Keratinocyte (primary cell): ENCODE results near the gene FAF1.

Experiments
- CTCF ChIP-seq, 3 experiments: IDR thresholded peaks in 1 of 3; conservative IDR thresholded peaks in 1 of 3; optimal IDR thresholded peaks in 1 of 3; 2 replicates in 2 of 3; 3 replicates in 1 of 3; pipeline versions ENCODE3 to v1.5.1; 2011; ENCODE audit warnings: low read length in 3 of 3, mild to moderate bottlenecking in 3 of 3, moderate library complexity in 2 of 3, control low read depth in 1 of 3, inconsistent platforms in 1 of 3; ENCODE audit not compliant: insufficient read depth in 2 of 3; ENCODE audit errors: extremely low read depth in 1 of 3
- EZH2 ChIP-seq: IDR thresholded peaks from one replicate; pipeline ENCODE4 v1.6.1; 2012; ENCODE audit warnings: inconsistent platforms, mild to moderate bottlenecking, low read length, moderate library complexity

GRCh38 chr1:50615036-50615750 lies 344.9 kb downstream of the FAF1 start:
- TF ChIP-seq CTCF (optimal IDR thresholded peaks at IDR 0.05 in 1 of 3, IDR thresholded peaks at IDR 0.05 in 1 of 3, conservative IDR thresholded peaks at IDR 0.05 in 1 of 3; ENCODE audit: extremely low read depth in 1 of 3, insufficient read depth in 2 of 3, low read length in 3 of 3) (no peak), EZH2 (no peak)
